HCT116 (cell line): ENCODE results near the gene LSAMP. TPM values are rescaled to one million over a fixed set of nuclear protein-coding genes. Genes with fewer than 3 reads are reported as not detected.

Experiments used
- ATAC-seq: fragments of 200-7000 bp; cut with Tn5 transposase; 2 replicates; pipeline ENCODE4 v1.9.1; 2020; ENCODE audit warnings: mild to moderate bottlenecking, moderate library complexity
- BruUV-seq: library from RNA; stranded (reverse); fragments of 400-500 nt; replicated peaks from 2 replicates; lab custom pipeline; 2021; lab: Mats Ljungman, UMichigan
- CTCF ChIA-PET: fragments of 300-600 bp; sonication (Branson Sonifier 250); formaldehyde crosslinking; loops from one replicate; lab custom pipeline; 2021; ENCODE audit warnings: antibody characterized with exemption; lab: Charles Lee
- POLR2A ChIA-PET: fragments of 300-600, 350-600 bp; sonication (Branson Sonifier 250); formaldehyde crosslinking; loops from one replicate; lab custom pipeline; 2021; ENCODE audit warnings: antibody characterized with exemption; lab: Charles Lee
- RAD21 ChIA-PET, 2 experiments: fragments of 300-600 bp; sonication (Branson Sonifier 250); formaldehyde crosslinking; loops; one replicate each; lab custom pipeline; 2023; ENCODE audit warnings: low total read pairs in 2 of 2; ENCODE audit not compliant: uncharacterized antibody in 2 of 2, unreplicated experiment in 2 of 2, low non-redundant PET in 1 of 2; lab: Charles Lee
- DNase-seq: peaks from one replicate; pipeline ENCODE4 v3.0.0-alpha.2; 2010; ENCODE audit warnings: low read depth, low spot score
- H2AFZ ChIP-seq: fragments of 200-600 bp; shearing (Covaris generic), sonication (generic); 2 replicates; pipeline ENCODE4 v1.6.1; 2017; ENCODE audit warnings: low read depth, mixed run types, mixed read lengths, antibody characterized with exemption, low read length; ENCODE audit not compliant: poor library complexity, severe bottlenecking
- H3K27ac ChIP-seq: 2 replicates; pipeline ENCODE4 v1.5.1; 2012; ENCODE audit warnings: low read depth, low read length
- H3K27me3 ChIP-seq: fragments of 200-600 bp; sonication (generic); 2 replicates; pipeline ENCODE4 v1.6.1; 2016; ENCODE audit warnings: mixed run types, low read length, mixed read lengths; ENCODE audit not compliant: insufficient read depth
- H3K36me3 ChIP-seq, 2 experiments: fragments of 200-500 bp in 1 of 2; fragments of 200-600 bp in 1 of 2; sonication (Bioruptor generic) in 1 of 2; sonication (generic) in 1 of 2; 2 replicates each; pipeline versions ENCODE4 v1.5.1 to v1.6.1; 2014 to 2016; ENCODE audit warnings: low read length in 2 of 2, inconsistent platforms in 1 of 2, mixed read lengths in 1 of 2, mixed run types in 1 of 2; ENCODE audit not compliant: insufficient read depth in 2 of 2, control insufficient read depth in 1 of 2
- H3K4me1 ChIP-seq, 2 experiments: fragments of 200-600 bp in 1 of 2; sonication (generic) in 1 of 2; 2 replicates each; pipeline versions ENCODE4 v1.5.1 to v1.6.1; 2012 to 2017; ENCODE audit warnings: low read length in 2 of 2, inconsistent platforms in 1 of 2, mild to moderate bottlenecking in 1 of 2, mixed read lengths in 1 of 2, mixed run types in 1 of 2, moderate library complexity in 1 of 2; ENCODE audit not compliant: insufficient read depth in 2 of 2, control insufficient read depth in 1 of 2
- H3K4me2 ChIP-seq: fragments of 200-600 bp; sonication (generic); 2 replicates; pipeline ENCODE4 v1.6.1; 2017; ENCODE audit warnings: mixed run types, low read length, mixed read lengths
- H3K4me3 ChIP-seq, 2 experiments: fragments of 200-600 bp in 1 of 2; sonication (generic) in 1 of 2; replicated peaks in 1 of 2; 2 replicates each; pipeline ENCODE4 v1.5.1; 2011 to 2016; ENCODE audit warnings: low read length in 2 of 2, control low read depth in 1 of 2, low read depth in 1 of 2, mild to moderate bottlenecking in 1 of 2, mixed read lengths in 1 of 2, mixed run types in 1 of 2
- H3K79me2 ChIP-seq: fragments of 200-600 bp; sonication (generic); 2 replicates; pipeline ENCODE4 v1.6.1; 2017; ENCODE audit warnings: mild to moderate bottlenecking, mixed run types, low read length, moderate library complexity, mixed read lengths; ENCODE audit not compliant: insufficient read depth
- H3K9ac ChIP-seq: fragments of 200-600 bp; sonication (generic); 2 replicates; pipeline ENCODE4 v1.6.1; 2016; ENCODE audit warnings: low read length, mixed read lengths
- H3K9me2 ChIP-seq: fragments of 200-600 bp; sonication (generic), shearing (Covaris generic); 2 replicates; pipeline ENCODE4 v1.6.1; 2017; ENCODE audit warnings: mixed run types, mild to moderate bottlenecking, moderate library complexity; ENCODE audit not compliant: insufficient read depth
- H3K9me3 ChIP-seq, 2 experiments: fragments of 200-500 bp in 1 of 2; fragments of 200-600 bp in 1 of 2; sonication (Bioruptor generic) in 1 of 2; sonication (generic) in 1 of 2; 2 replicates each; pipeline ENCODE4 v1.6.1; 2014 to 2017; ENCODE audit warnings: low read length in 2 of 2, mixed read lengths in 2 of 2, inconsistent platforms in 1 of 2, low read depth in 1 of 2, mild to moderate bottlenecking in 1 of 2, mixed run types in 1 of 2, moderate library complexity in 1 of 2; ENCODE audit not compliant: control insufficient read depth in 1 of 2, insufficient read depth in 1 of 2
- H4K20me1 ChIP-seq: fragments of 200-600 bp; sonication (generic), shearing (Covaris generic); 2 replicates; pipeline ENCODE4 v1.6.1; 2017; ENCODE audit warnings: mixed run types, mild to moderate bottlenecking, moderate library complexity; ENCODE audit not compliant: insufficient read depth
- CBX3 ChIP-seq: IDR thresholded peaks from 2 replicates; pipeline ENCODE4 v1.6.1; 2012; ENCODE audit warnings: low read depth
- CEBPB ChIP-seq: IDR thresholded peaks from 2 replicates; pipeline ENCODE4 v1.6.1; 2012; ENCODE audit warnings: low read depth
- EGR1 ChIP-seq: IDR thresholded peaks from 2 replicates; pipeline ENCODE4 v1.6.1; 2012; ENCODE audit warnings: low read depth
- EZH2 ChIP-seq: fragments of 200-600 bp; sonication (generic); IDR thresholded peaks from 2 replicates; pipeline ENCODE4 v1.6.1; 2017; ENCODE audit warnings: antibody characterized with exemption, mixed run types
- FOSL1 ChIP-seq: IDR thresholded peaks from 2 replicates; pipeline ENCODE4 v1.6.1; 2012; ENCODE audit warnings: low read depth
- POLR2AphosphoS5 ChIP-seq: IDR thresholded peaks from 2 replicates; pipeline ENCODE4 v1.6.1; 2011; ENCODE audit warnings: mild to moderate bottlenecking, low read depth, low read length, moderate library complexity
- RAD21 ChIP-seq: IDR thresholded peaks from 2 replicates; pipeline ENCODE4 v1.6.1; 2012; ENCODE audit warnings: low read depth, mild to moderate bottlenecking
- SP1 ChIP-seq: IDR thresholded peaks from 2 replicates; pipeline ENCODE4 v1.6.1; 2012; ENCODE audit warnings: low read depth
- SRF ChIP-seq: IDR thresholded peaks from 2 replicates; pipeline ENCODE4 v1.6.1; 2012; ENCODE audit warnings: low read depth
- TCF7L2 ChIP-seq: IDR thresholded peaks from 2 replicates; pipeline ENCODE4 v1.7.0; 2011; ENCODE audit warnings: borderline replicate concordance, inconsistent platforms; ENCODE audit not compliant: insufficient read depth, insufficient read length; ENCODE audit errors: extremely low read depth
- intact Hi-C: fragments of 100-400 bp; cut with micrococcal nuclease; formaldehyde crosslinking; loops from 2 replicates; pipeline ENCODE4 v1.10.0; 2022
- total RNA-seq: library from RNA; stranded (reverse); gene quantifications from one replicate; pipeline ENCODE4 v1.2.1, GENCODE V29; 2021; ENCODE audit not compliant: unreplicated experiment
- TF ChIP-seq, protein P1 (sequence below): IDR thresholded peaks from 2 replicates; pipeline ENCODE4 v1.6.1; 2012; ENCODE audit warnings: low read depth
- TF ChIP-seq, protein P2 (sequence below): IDR thresholded peaks from 2 replicates; pipeline ENCODE4 v1.6.1; 2012
- TF ChIP-seq, protein P3 (sequence below): IDR thresholded peaks from 2 replicates; pipeline ENCODE4 v1.6.1; 2011; ENCODE audit warnings: mild to moderate bottlenecking, low read length, moderate library complexity; ENCODE audit not compliant: insufficient replicate concordance; ENCODE audit errors: extremely low read depth

The LSAMP gene
- total RNA-seq, 1 experiment from 2014 or later, result 0.25 TPM

DNA sequence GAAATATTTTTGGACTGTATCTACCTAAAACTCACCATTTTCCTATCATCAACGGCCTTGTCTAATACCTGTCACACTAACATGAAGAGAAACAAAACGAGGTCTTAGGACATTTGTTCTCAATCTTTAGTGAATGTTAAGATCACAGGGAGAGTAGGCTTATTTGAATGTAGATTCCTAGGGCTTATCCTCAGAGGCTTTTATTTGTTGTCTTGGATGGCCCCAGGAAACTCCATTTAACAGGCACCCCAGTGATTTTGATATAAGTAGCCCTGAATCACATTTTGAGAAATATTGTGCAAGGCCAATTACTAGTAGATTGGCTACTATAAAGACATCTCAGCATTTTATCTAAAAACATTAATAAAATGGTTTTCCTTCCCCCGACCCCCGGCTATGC, 454.6 kb downstream of the LSAMP start:
- Histone ChIP-seq H3K79me2 (no peaks in the 10 kb centered on the region), H3K4me2 (no peak overlapping the region), H3K27ac (no peak overlapping the region), H3K27me3 (no peaks in the 10 kb centered on the region; the same call in 1 of the 2 replicates), H3K9ac (no peak overlapping the region), H2AFZ (no peak overlapping the region), H3K4me1 (no peaks in the 10 kb centered on the region), H3K9me2 (no peaks in the 10 kb centered on the region), H3K4me3 (no peak overlapping the region), H3K36me3 (no peaks in the 10 kb centered on the region), H3K9me3 (no peaks in the 10 kb centered on the region; a peak in 1 of 4 replicates), H4K20me1 (no peaks in the 10 kb centered on the region)
- no TSS peak for BruUV-seq
- no peak for DNase-seq
- ATAC-seq, result no peak
- no peak for TF ChIP-seq EGR1
- TF ChIP-seq FOSL1, result no peak
- TF ChIP-seq, protein P1, sequence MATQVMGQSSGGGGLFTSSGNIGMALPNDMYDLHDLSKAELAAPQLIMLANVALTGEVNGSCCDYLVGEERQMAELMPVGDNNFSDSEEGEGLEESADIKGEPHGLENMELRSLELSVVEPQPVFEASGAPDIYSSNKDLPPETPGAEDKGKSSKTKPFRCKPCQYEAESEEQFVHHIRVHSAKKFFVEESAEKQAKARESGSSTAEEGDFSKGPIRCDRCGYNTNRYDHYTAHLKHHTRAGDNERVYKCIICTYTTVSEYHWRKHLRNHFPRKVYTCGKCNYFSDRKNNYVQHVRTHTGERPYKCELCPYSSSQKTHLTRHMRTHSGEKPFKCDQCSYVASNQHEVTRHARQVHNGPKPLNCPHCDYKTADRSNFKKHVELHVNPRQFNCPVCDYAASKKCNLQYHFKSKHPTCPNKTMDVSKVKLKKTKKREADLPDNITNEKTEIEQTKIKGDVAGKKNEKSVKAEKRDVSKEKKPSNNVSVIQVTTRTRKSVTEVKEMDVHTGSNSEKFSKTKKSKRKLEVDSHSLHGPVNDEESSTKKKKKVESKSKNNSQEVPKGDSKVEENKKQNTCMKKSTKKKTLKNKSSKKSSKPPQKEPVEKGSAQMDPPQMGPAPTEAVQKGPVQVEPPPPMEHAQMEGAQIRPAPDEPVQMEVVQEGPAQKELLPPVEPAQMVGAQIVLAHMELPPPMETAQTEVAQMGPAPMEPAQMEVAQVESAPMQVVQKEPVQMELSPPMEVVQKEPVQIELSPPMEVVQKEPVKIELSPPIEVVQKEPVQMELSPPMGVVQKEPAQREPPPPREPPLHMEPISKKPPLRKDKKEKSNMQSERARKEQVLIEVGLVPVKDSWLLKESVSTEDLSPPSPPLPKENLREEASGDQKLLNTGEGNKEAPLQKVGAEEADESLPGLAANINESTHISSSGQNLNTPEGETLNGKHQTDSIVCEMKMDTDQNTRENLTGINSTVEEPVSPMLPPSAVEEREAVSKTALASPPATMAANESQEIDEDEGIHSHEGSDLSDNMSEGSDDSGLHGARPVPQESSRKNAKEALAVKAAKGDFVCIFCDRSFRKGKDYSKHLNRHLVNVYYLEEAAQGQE, result no peak
- TF ChIP-seq POLR2AphosphoS5, result no peak
- TF ChIP-seq, protein P2, sequence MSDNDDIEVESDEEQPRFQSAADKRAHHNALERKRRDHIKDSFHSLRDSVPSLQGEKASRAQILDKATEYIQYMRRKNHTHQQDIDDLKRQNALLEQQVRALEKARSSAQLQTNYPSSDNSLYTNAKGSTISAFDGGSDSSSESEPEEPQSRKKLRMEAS, result no peak
- TF ChIP-seq TCF7L2, result no peak
- TF ChIP-seq RAD21, result no peak
- TF ChIP-seq CEBPB, result no peak
- TF ChIP-seq CBX3, result no peak
- no peak for TF ChIP-seq SP1
- no peak for TF ChIP-seq SRF
- TF ChIP-seq EZH2, result no peak
- TF ChIP-seq, protein P3, sequence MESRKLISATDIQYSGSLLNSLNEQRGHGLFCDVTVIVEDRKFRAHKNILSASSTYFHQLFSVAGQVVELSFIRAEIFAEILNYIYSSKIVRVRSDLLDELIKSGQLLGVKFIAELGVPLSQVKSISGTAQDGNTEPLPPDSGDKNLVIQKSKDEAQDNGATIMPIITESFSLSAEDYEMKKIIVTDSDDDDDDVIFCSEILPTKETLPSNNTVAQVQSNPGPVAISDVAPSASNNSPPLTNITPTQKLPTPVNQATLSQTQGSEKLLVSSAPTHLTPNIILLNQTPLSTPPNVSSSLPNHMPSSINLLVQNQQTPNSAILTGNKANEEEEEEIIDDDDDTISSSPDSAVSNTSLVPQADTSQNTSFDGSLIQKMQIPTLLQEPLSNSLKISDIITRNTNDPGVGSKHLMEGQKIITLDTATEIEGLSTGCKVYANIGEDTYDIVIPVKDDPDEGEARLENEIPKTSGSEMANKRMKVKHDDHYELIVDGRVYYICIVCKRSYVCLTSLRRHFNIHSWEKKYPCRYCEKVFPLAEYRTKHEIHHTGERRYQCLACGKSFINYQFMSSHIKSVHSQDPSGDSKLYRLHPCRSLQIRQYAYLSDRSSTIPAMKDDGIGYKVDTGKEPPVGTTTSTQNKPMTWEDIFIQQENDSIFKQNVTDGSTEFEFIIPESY, result no peak
- intact Hi-C loops, result no loop called here
- POLR2A ChIA-PET, result no interaction called here
- CTCF ChIA-PET, result no interaction called here
- RAD21 ChIA-PET, result no interaction called here
